ENCODE measurements around the gene NFIL3. TPM values are rescaled to one million over a fixed set of nuclear protein-coding genes. Genes with fewer than 3 reads are reported as not detected.
"Not testable (repeated sequence)": the region's sequence is repeated elsewhere in the genome, so short reads cannot be mapped to it uniquely, and the experiment has no call there.

Gene NFIL3
- total RNA-seq: 1 to 10 TPM; 2.9 to 3.3 TPM
- 1 to 10 TPM; 1.8 to 2.3 TPM for polyA plus RNA-seq

GRCh38 chr9:91423785-91424402, at the start of gene NFIL3:
Gene NFIL3 (minus strand): TSS chr9:91423832. CDS start chr9:91410734, 13,098 bp downstream.
- peaks cover 36% of the 10 kb centered on the region for H3K4me1 ChIP-seq (ENCODE audit: insufficient read depth, low read length)
- peaks cover 0 to 18% of the 10 kb centered on the region in 2 donors for H3K36me3 Mint-ChIP-seq
- peak within 1 kb of the TSS; percentile 89 to 98 (median 92) for H3K4me3 Mint-ChIP-seq
- H3K9me3 Mint-ChIP-seq: no peaks in the 10 kb centered on the region
- peak within 1 kb of the TSS; percentile 67 to 88 for H3K4me3 ChIP-seq (ENCODE audit: low read length in 2 of 2)
- POLR2A ChIA-PET (ENCODE audit: partially characterized antibody): interaction anchor here (0.7 to 2.5 kb wide), 4 partner anchors 62 to 509 kb away, joined by 3 to 16 read pairs (median 4); partner anchors contain the start of gene AUH
- H3K27me3 ChIP-seq (ENCODE audit: insufficient read depth, low read length): peaks cover 18% of the 10 kb centered on the region
- no peaks in the 10 kb centered on the region for H3K36me3 ChIP-seq (ENCODE audit: insufficient read depth, low read length)
- CTCF ChIA-PET (ENCODE audit: partially characterized antibody): interaction anchor here (0.7 to 8.1 kb wide), 8 partner anchors 9 to 508 kb away, joined by 3 to 155 read pairs (median 4); no protein-coding TSS in a partner anchor
- H3K27ac ChIP-seq (ENCODE audit: low read depth, low read length): peak within 1 kb of the TSS; percentile 30
- H3K4me1 Mint-ChIP-seq: peaks cover 35 to 46% (median 41%) of the 10 kb centered on the region in 4 donors
- H3K27ac Mint-ChIP-seq: peak within 1 kb of the TSS; percentile 58 to 95 (median 90)
- intact Hi-C loops (cut with micrococcal nuclease): loop anchor here (1.0 to 10.0 kb wide), 4 partner anchors 63 to 901 kb away; partner anchors contain the start of genes AUH, CENPP and NOL8
- peaks cover 27 to 29% of the 10 kb centered on the region in 2 donors for H3K27me3 Mint-ChIP-seq
- DNase-seq: peak; percentile 51 to 62 (median 56)
- H3K9me3 ChIP-seq (ENCODE audit: control insufficient read depth in 1 of 2, low read length in 2 of 2): no peaks in the 10 kb centered on the region

DNA sequence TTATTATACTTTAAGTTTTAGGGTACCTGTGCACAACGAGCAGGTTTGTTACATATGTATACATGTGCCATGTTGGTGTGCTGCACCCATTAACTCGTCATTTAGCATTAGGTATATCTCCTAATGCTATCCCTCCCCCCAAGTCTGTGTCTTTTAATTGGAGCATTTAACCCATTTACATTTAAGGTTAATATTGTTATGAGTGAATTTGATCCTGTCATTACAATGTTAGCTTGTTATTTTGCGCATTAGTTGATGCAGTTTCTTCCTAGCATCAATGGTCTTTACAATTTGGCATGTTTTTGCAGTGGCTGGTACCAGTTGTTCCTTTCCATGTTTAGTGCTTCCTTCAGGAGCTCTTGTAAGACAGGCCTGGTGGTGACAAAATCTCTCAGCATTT, 47.9 kb upstream of the NFIL3 start:
- not testable (repeated sequence) for H3K36me3 Mint-ChIP-seq; H3K27me3 ChIP-seq (ENCODE audit: insufficient read depth, low read length)

GRCh38 chr9:91465420-91465819, 41.8 kb upstream of the NFIL3 start:
- H3K4me3 Mint-ChIP-seq: no peak overlapping the region

More for the DNA sequence above, 47.9 kb upstream of the NFIL3 start:
- intact Hi-C loops (cut with micrococcal nuclease); H3K36me3 ChIP-seq (ENCODE audit: insufficient read depth, low read length); H3K27ac ChIP-seq (ENCODE audit: low read depth, low read length); H3K9me3 ChIP-seq (ENCODE audit: control insufficient read depth in 1 of 2, low read length in 2 of 2); H3K4me3 Mint-ChIP-seq; POLR2A ChIA-PET (ENCODE audit: partially characterized antibody); H3K4me3 ChIP-seq (ENCODE audit: low read length in 2 of 2); H3K4me1 ChIP-seq (ENCODE audit: insufficient read depth, low read length); H3K4me1 Mint-ChIP-seq; CTCF ChIA-PET (ENCODE audit: partially characterized antibody); H3K27ac Mint-ChIP-seq; DNase-seq: not testable (repeated sequence)
- H3K27me3 Mint-ChIP-seq: peaks cover 29% of the 10 kb centered on the region in 2 donors
- H3K9me3 Mint-ChIP-seq: peaks cover 4 to 37% (median 16%) of the 10 kb centered on the region in 8 donors

DNA sequence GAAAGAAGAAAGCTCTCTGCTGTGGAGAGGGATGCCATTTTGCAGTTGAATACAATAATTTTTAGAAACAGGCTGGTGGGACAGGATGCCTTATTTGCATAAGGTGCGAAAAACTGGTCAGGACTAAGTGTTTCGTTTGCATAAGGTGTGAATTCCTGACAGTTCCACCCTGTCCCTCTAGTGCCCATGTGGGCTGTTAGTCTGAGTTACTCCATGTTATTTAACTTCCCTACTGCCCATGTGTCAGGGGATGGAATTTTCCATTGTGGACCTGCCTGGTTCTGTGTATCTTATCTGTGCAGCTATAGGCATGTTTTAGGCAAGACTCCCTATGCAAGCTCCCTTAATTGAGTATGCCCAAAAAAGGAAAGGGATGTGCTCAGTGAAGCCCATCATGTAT, 35.3 kb upstream of the NFIL3 start:
- no peak for DNase-seq

More at GRCh38 chr9:91465420-91465819, 41.8 kb upstream of the NFIL3 start:
- H3K27ac Mint-ChIP-seq: no peak overlapping the region
- ChIA-PET CTCF (ENCODE audit: partially characterized antibody) (no interaction called here), POLR2A (ENCODE audit: partially characterized antibody) (no interaction called here)
- peaks cover 0 to 4% of the 10 kb centered on the region in 2 donors for H3K36me3 Mint-ChIP-seq
- no peak overlapping the region for H3K4me3 ChIP-seq (ENCODE audit: low read length in 2 of 2)
- intact Hi-C loops (cut with micrococcal nuclease): no loop called here
- H3K27me3 ChIP-seq (ENCODE audit: insufficient read depth, low read length): peaks cover 4% of the 10 kb centered on the region
- DNase-seq: no peak
- H3K9me3 Mint-ChIP-seq: peaks cover 7 to 39% (median 27%) of the 10 kb centered on the region in 8 donors
- no peaks in the 10 kb centered on the region for H3K36me3 ChIP-seq (ENCODE audit: insufficient read depth, low read length)
- no peaks in the 10 kb centered on the region for H3K4me1 Mint-ChIP-seq
- H3K9me3 ChIP-seq (ENCODE audit: control insufficient read depth in 1 of 2, low read length in 2 of 2): no peaks in the 10 kb centered on the region
- peaks cover 3 to 19% of the 10 kb centered on the region in 2 donors for H3K27me3 Mint-ChIP-seq
- no peak overlapping the region for H3K27ac ChIP-seq (ENCODE audit: low read depth, low read length)
- no peaks in the 10 kb centered on the region for H3K4me1 ChIP-seq (ENCODE audit: insufficient read depth, low read length)

DNA sequence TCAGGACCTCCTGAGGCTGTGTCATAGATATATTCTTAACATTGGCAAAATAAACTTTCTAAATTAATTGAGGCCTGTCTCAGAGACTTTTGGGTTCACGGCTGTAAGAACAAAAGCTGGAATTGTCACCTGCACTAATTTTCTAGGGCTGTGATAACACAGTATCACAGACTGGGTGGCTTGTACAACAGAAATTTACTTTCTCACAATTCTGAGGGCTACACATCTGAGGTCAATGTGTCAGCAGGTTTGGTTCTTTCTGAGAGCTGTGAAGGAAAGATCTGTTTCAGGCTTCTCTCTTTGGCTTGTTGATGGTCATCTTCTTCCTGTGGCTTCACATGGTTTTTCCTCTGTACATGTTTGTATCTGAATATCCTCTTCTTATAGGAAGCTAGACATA, 29.2 kb upstream of the NFIL3 start:
- Mint-ChIP-seq H3K4me3 (no peak overlapping the region), H3K36me3 (no peaks in the 10 kb centered on the region), H3K9me3 (peaks cover 0 to 2% (median 0%) of the 10 kb centered on the region in 8 donors), H3K27me3 (peaks cover 6 to 18% of the 10 kb centered on the region in 2 donors), H3K27ac (no peak overlapping the region), H3K4me1 (no peaks in the 10 kb centered on the region)
- POLR2A ChIA-PET (ENCODE audit: partially characterized antibody): no interaction called here
- H3K36me3 ChIP-seq (ENCODE audit: insufficient read depth, low read length): no peaks in the 10 kb centered on the region
- DNase-seq: no peak
- H3K27ac ChIP-seq (ENCODE audit: low read depth, low read length): no peak overlapping the region
- H3K4me3 ChIP-seq (ENCODE audit: low read length in 2 of 2): no peak overlapping the region
- CTCF ChIA-PET (ENCODE audit: partially characterized antibody): no interaction called here
- no peaks in the 10 kb centered on the region for H3K27me3 ChIP-seq (ENCODE audit: insufficient read depth, low read length)
- H3K4me1 ChIP-seq (ENCODE audit: insufficient read depth, low read length): no peaks in the 10 kb centered on the region
- intact Hi-C loops (cut with micrococcal nuclease): no loop called here
- H3K9me3 ChIP-seq (ENCODE audit: control insufficient read depth in 1 of 2, low read length in 2 of 2): no peaks in the 10 kb centered on the region

More for the DNA sequence above, 35.3 kb upstream of the NFIL3 start:
- Mint-ChIP-seq H3K36me3 (no peaks in the 10 kb centered on the region), H3K4me3 (no peak overlapping the region), H3K4me1 (no peaks in the 10 kb centered on the region), H3K27me3 (peaks cover 7 to 11% of the 10 kb centered on the region in 2 donors), H3K27ac (no peak overlapping the region), H3K9me3 (peaks cover 0 to 3% (median 0%) of the 10 kb centered on the region in 8 donors)
- ChIA-PET POLR2A (ENCODE audit: partially characterized antibody) (no interaction called here), CTCF (ENCODE audit: partially characterized antibody) (interaction anchor here (0.8 kb wide), 1 partner anchor 11 kb away, joined by 3 read pairs; no protein-coding TSS in a partner anchor)
- Histone ChIP-seq H3K4me3 (ENCODE audit: low read length in 2 of 2) (no peak overlapping the region), H3K36me3 (ENCODE audit: insufficient read depth, low read length) (no peaks in the 10 kb centered on the region), H3K27me3 (ENCODE audit: insufficient read depth, low read length) (peaks cover 4% of the 10 kb centered on the region), H3K27ac (ENCODE audit: low read depth, low read length) (no peak overlapping the region), H3K9me3 (ENCODE audit: control insufficient read depth in 1 of 2, low read length in 2 of 2) (no peaks in the 10 kb centered on the region), H3K4me1 (ENCODE audit: insufficient read depth, low read length) (no peaks in the 10 kb centered on the region)
- intact Hi-C loops (cut with micrococcal nuclease): no loop called here

GRCh38 chr9:91451431-91452270, 28.0 kb upstream of the NFIL3 start:
- no peaks in the 10 kb centered on the region for H3K4me1 ChIP-seq (ENCODE audit: insufficient read depth, low read length)
- no peaks in the 10 kb centered on the region for H3K4me1 Mint-ChIP-seq
- no peaks in the 10 kb centered on the region for H3K27me3 ChIP-seq (ENCODE audit: insufficient read depth, low read length)
- intact Hi-C loops (cut with micrococcal nuclease): no loop called here
- no peak for DNase-seq
- peaks cover 0 to 3% (median 0%) of the 10 kb centered on the region in 8 donors for H3K9me3 Mint-ChIP-seq
- H3K4me3 ChIP-seq (ENCODE audit: low read length in 2 of 2): no peak overlapping the region
- H3K36me3 ChIP-seq (ENCODE audit: insufficient read depth, low read length): no peaks in the 10 kb centered on the region
- no peak overlapping the region for H3K4me3 Mint-ChIP-seq
- H3K27me3 Mint-ChIP-seq: peaks cover 4 to 18% of the 10 kb centered on the region in 2 donors
- no peak overlapping the region for H3K27ac Mint-ChIP-seq
- H3K36me3 Mint-ChIP-seq: no peaks in the 10 kb centered on the region
- no peak overlapping the region for H3K27ac ChIP-seq (ENCODE audit: low read depth, low read length)
- CTCF ChIA-PET (ENCODE audit: partially characterized antibody): no interaction called here
- no peaks in the 10 kb centered on the region for H3K9me3 ChIP-seq (ENCODE audit: control insufficient read depth in 1 of 2, low read length in 2 of 2)
- POLR2A ChIA-PET (ENCODE audit: partially characterized antibody): no interaction called here

GRCh38 chr9:91445135-91445534, 21.5 kb upstream of the NFIL3 start:
- no peak for DNase-seq
- Histone ChIP-seq H3K27me3 (ENCODE audit: insufficient read depth, low read length) (no peaks in the 10 kb centered on the region), H3K4me3 (ENCODE audit: low read length in 2 of 2) (no peak overlapping the region), H3K4me1 (ENCODE audit: insufficient read depth, low read length) (no peaks in the 10 kb centered on the region), H3K9me3 (ENCODE audit: control insufficient read depth in 1 of 2, low read length in 2 of 2) (peaks cover 0 to 5% of the 10 kb centered on the region in 2 donors), H3K36me3 (ENCODE audit: insufficient read depth, low read length) (no peaks in the 10 kb centered on the region), H3K27ac (ENCODE audit: low read depth, low read length) (no peak overlapping the region)
- H3K27ac Mint-ChIP-seq: no peak overlapping the region
- H3K36me3 Mint-ChIP-seq: no peaks in the 10 kb centered on the region
- H3K9me3 Mint-ChIP-seq: peaks cover 2 to 26% (median 16%) of the 10 kb centered on the region in 8 donors
- ChIA-PET CTCF (ENCODE audit: partially characterized antibody) (no interaction called here), POLR2A (ENCODE audit: partially characterized antibody) (no interaction called here)
- no peaks in the 10 kb centered on the region for H3K4me1 Mint-ChIP-seq
- intact Hi-C loops (cut with micrococcal nuclease): no loop called here
- peaks cover 8 to 11% of the 10 kb centered on the region in 2 donors for H3K27me3 Mint-ChIP-seq
- H3K4me3 Mint-ChIP-seq: no peak overlapping the region
